GM18502 (cell line): Measurements from ENCODE around the gene ECI1.
"Not testable (repeated sequence)": the region's sequence is repeated elsewhere in the genome, so short reads cannot be mapped to it uniquely, and the experiment has no call there.

Experiments
- ATAC-seq: cut with Tn5 transposase; IDR thresholded peaks from one replicate; pipeline ENCODE4 v1.9.1; 2021; ENCODE audit warnings: mild to moderate bottlenecking; ENCODE audit not compliant: unreplicated experiment, poor library complexity

Gene ECI1

DNA sequence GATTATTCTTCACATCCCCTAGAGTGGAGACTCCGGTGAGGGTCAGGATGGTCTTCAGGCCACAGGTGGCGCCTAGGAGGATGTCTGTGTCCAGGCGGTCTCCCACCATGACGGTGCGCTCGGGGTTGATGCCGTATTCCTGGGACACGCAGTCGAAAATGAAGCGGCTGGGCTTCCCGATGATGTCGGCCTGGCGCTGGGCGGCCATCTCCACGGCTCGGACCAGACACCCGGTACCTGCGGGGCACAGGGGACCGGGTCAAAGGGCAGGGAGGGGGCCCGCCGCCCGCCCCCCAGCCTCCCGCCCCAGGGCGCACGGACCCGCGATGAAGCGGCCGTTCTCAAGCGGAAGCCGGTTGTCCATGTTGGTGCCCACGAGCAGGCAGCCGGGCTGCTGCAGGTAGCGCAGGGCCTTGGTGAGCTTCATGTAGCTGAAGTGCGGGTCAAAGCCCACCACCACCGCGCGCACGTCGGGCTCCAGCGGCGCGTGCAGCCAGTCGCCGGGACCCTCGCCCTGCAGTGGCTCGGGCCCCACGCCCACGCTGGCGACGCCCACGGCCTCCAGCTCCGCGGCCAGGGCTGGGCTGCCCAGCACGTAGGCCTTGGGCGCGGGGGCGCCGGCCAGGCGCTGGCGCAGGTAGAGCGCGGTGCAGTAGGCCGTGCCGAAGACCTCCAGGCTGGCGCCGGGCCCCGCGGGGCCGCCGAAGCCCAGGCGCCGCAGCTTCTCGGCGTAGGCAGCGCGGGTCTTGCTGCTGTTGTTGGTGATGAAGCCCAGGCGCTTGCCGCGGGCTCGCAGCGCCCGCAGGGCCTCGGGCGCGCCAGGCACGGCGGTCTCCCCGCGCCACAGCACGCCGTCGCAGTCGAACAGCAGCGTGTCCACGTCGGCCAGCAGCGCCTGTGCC, 37.3 kb downstream of the ECI1 start:
- ATAC-seq = peak; percentile 19

DNA sequence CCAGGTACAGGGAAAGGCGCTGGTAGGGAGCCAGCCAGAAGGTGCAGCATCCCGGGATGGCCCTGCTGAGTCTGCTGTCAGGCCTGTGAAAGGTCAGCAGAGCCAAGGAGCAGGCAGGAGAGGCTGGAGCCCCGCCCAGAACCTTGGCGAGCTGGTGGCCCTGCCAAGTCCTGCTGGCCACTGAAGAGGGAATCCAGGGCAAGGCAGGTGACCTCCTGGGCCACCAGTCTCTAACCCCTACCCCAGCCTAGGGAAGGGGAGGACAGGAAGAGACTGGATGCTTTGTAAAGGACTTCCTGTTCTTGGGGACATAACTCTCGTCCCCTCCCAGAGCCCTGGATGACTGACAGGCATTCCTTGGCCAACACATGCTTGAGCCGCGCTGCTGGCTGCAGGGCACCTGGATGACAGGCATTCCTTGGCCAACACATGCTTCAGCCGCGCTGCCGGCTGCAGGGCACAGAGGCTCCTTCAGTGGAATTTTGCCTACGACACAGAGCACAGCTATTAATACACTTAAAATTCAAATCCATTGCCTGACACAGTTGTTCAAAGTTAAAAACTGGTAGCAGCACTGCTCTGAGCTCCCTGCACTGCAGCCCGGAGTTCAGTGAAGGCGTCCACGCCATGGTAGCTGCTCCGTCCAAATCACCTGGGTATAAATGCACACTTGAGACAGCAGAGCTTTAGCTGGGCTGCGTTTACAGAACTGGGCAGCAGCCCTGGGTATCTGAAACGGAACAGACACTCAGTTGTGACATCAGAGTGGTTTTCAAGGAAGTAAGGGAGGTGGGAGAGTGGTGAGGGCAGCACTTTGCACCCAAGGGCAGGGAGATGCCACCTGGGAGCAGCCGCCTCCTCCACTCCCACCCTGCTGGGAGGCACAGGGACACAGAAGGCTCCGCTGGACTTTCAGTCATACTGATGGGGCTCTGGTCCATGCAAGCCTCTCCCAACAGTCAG, 38.7 kb downstream of the ECI1 start:
- no peak for ATAC-seq

DNA sequence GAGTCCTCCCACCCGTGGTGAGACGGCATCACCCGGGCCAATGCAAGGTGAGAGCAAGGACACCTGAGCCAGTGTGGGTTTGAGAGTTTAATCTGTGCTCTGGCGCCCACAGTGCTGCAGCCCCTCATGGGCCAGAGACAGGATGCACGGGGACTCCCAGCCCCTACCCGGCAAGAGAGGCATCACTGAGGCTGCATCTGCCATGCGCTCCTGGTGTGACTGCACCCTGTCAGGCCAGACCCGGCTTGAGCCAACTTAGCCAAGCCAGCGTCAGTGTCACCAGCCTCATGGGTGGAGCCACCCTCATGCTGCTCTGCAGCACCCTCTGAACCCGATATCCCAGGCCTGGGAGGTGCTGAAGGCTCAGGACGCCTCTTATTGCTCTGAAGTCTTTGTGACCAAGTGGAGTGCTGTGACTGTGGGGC, 39.5 kb downstream of the ECI1 start:
- no peak for ATAC-seq

DNA sequence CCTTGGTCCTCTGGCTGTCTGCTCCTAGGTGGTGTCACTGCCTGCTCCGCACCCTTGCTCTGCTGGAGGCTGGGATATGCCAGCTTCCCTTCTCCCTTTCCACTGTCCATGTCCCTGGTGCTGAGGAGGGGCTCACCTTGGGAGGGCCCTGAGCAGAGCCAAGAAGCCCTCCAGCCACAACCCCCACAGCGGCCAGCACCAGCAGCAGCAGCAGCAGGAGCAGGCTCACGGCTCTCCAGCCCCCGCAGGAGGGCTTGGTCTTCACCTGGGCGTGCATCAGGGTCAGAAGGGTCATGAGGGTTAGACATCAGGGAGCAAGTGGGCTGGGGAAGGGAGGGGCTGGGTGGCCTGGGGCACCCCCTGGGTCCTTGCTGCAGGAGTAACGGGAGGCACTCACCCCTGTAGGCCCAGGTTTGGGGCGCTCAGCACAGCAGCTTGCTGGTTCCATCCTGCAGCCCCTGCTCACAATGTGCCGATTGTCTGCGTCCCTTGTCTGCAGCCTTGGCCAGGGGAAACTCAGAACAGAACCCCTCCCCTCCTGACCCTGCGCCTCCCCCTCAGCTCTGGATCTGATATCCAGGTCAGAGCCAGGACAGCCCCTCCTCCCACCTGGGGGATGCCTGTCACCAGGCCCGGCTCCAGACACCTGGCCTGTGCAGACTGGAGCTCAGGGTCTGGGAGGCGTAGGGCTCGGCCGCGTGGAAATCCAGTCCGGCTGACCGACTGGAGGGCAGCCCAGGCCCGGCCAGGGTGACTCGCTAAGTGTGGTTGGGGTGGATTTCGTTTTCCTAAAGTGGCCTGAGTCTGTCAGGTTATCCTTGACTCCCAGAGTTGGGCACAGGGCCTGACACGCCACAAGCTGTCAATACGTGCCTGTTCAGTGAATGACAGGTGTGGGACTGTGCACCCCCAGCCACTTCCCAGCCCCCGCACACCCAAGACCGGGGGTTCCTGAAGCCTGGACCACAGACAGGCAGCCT, 40.7 kb downstream of the ECI1 start, which contains the start of gene BRICD5:
BRICD5 (minus strand) TSS at position 478 of the 980 bp plus-strand sequence; CDS start at position 448, 30 bp downstream.
- no peak for ATAC-seq

DNA sequence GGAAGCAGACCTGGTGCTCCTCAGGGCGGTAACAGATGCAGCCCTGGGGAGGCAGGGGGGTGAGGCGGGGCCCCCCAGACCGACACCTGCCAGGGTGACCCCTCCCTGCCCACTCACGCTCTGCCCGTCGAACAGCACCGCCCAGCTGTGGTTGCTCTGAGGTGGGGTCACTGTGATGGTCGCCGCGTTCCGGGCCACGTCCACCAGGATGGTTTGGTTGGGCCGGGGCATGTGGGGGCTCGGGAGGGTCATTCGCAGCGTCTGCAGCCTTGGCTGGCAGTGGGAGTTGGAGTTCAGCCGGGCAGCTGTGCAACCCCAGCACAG, 41.4 kb downstream of the ECI1 start:
- ATAC-seq = no peak

DNA sequence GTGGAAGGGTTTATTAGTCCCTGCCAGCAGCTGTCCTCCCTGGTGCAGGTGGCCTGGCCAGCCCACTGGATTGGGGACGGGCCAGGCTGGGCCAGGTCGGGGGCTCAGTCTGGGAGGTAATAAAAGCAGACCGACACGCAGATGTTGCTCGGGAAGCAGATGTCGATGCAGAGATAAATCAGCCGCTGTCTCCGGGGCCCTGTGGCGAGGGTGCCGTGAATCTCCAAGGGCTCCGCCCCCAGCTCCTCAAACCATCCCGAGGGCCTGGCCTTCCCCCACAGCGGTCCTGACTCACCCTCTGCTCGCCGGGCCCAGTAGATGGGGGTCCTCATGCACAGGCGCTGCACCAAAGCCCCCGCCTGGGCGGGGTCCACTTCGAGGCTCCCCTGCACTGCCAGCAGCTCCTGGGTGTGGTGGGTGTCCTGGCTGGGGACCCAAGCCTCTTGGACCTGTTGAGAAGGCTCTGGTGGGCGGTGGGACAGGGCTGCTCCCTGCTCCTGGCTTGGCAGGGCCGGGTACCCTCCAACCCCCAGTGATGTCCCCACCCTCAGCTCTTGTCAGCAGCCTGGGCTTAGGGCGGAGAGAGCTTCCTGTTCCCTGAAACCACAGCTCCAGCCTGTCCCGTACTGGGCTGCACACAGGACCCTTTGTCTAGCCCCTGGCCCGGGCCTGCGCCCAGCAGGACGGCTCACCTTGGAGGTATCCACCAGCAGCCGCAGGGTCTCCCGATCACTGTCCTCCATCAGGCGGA, 42.0 kb downstream of the ECI1 start:
- ATAC-seq = no peak

DNA sequence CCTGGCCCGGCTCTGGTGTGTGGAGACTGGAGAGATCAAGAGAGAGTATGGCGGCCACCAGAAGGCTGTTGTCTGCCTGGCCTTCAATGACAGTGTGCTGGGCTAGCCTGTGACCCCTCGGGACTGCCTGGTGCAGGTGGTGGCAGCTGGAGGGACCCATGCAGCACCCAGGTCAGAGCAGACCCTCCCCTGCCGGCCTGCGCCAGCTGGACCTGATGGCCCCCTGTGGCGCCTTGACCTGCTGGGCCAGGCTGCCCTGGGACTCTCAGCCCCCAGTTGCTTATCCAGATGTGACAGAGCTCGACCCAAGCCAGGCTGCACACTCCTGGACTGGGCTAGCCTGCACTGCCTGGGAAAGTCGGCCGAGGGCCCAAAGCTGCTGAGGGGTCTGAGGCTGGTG, 42.6 kb downstream of the ECI1 start:
- ATAC-seq = no peak

DNA sequence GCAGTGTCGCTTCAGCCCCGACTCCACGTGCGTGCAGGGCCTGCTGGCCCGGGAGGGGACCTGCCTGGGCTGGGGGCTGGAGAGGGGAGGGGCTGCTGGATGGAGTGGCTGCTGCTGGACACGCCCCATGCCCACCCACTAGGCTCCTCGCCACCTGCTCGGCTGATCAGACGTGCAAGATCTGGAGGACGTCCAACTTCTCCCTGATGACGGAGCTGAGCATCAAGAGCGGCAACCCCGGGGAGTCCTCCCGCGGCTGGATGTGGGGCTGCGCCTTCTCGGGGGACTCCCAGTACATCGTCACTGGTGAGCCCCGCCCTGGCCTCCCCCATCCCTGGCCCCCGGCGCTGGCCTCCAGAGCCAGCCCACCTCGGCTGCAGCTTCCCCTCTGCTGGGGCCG, 43.1 kb downstream of the ECI1 start:
- ATAC-seq = no peak

DNA sequence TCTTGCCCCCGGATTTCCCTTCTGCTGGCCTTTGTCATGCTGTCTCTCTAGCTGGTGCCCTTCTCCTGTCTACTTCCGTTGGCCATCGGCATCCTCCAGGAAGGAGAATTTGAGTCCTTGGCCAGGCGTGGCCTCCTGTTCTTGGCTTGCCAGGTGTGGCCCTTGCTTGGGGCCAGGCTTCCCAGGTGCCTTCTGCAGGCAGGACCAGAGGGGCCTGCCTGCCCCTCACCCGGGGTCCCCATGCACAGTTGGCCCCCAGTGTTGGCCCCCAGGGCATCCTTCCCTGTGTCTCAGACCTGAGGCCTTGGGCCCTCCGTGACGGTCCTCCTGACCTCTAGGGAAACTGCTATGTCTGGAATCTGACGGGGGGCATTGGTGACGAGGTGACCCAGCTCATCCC, 43.5 kb downstream of the ECI1 start:
- no peak for ATAC-seq

DNA sequence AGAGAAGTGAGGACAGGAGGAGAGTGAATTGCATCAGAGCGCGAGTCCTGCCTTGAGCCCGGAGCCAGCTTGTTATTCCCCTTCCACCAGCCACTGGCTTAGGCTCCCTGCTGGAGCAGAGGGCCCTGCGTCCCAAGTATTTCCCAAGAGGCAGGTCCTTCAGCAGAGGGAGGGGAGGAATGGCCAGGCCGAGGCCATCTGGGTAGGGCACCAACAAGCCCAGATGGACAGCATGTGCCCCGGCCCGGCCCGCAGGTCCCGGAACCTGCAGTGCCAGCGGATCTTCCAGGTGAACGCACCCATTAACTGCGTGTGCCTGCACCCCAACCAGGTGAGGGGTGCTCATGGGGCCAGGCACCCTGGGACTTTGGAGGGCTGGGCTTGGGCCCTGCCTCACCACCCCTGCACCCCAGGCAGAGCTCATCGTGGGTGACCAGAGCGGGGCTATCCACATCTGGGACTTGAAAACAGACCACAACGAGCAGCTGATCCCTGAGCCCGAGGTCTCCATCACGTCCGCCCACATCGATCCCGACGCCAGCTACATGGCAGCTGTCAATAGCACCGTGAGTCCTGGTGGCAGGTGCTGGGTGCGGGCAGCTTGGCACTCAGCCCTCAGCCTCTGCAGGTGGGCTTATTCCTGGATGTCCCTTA, 44.5 kb downstream of the ECI1 start:
- no peak for ATAC-seq

DNA sequence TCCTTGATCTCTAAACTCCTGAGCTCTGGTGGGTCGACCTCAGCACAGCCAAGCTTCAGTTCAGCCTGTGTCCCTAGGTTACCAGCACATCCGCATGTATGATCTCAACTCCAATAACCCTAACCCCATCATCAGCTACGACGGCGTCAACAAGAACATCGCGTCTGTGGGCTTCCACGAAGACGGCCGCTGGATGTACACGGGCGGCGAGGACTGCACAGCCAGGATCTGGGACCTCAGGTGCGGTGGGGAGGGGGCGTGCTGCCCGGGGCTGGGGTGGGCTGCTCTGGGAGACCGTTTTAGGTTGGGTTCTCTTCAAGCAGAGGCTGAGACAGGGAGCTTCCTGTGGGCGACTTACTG, 45.0 kb downstream of the ECI1 start:
- ATAC-seq = no peak

DNA sequence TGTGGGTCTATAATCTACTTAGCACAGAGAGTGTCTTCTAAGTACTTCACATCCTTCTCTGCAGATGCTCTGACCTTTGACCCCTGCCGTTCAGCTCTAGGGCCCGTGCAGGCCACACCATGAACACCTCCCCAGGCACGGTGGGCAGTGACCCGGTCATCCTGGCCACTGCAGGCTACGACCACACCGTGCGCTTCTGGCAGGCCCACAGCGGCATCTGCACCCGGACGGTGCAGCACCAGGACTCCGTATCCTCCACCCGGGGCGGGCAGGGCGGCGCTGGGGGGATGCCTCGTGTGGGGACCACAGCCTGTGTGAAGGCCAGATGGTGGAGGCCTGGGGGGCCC, 45.4 kb downstream of the ECI1 start:
- peak; percentile 14 for ATAC-seq

DNA sequence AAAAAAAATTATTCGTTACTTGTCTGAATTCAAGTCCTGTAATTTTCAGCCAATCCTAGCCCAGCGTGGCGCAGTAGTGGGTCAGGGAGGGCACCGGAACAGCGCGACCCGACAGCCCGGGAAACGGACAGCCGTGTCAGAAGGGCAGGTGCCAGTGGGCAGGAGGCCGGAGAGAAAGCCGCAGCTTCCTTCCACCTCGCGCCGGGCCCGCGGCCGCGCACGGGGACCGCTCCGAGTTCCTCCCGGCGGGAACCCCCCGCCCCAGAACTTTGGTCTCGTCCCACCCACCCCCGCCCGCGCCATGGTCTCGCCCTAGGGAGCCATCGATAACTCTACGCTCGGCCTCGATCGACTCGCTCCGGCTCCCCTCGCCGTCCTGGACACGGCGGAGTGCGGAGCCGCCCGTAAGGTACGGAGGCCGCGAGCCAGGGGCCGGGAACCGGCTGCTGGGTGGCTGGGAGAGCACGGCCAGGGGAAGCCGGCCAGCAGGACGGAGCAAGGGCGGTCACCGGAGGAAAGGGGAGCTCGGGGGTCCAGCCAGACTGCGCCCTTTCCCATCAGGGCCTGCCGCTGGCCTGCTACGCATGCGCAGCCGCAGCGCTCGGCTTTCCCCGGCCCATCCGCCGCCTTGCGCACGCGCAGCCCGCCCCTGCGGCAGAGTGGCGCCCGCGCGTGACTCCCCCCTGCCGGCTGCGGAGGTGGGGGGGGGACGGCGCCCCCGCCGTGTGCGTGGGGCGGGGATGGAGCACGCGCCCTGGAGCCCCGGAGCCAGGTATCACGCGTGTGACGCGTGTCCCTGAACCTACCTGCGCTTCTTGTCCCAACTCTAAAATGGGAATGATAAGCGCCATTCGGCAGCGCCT, 46.1 kb downstream of the ECI1 start, which contains the start of gene MLST8:
MLST8 (plus strand) TSS at position 351 of the 863 bp plus-strand sequence. CDS start 632 bp downstream, outside the sequence.
- peak; percentile 74 for ATAC-seq

DNA sequence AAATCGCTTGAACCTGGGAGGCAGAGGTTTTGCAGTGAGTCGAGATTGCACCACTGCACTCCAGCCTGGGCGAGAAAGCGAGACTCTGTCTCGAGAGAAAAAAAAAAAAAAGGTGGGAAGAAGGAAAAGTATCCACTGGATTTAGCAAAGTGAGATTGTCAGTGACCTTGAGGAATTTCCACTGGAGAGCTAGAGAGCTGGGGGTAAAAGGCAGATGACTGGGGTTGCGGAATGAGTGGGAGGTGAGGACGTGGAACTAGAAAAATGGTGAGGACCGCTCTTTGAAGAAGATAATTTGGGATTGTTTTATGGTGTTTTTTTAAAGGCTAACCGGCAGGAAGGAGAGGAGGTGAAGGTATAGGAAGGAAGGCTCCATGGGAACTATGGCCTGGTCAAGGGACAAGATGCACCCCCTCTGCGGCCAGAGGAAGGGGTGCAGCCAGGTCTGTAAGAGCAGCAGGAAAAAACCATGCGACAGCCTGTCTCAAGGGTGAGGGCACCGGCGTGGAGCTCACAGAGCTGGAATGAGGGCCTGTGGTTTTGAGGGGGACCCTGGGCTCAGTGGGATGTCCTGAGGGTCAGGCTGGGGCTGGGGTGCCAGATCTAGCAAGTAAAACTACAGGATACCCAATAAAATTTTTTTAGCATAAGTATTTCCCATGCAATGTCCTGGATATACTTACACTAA, 46.8 kb downstream of the ECI1 start:
- ATAC-seq = no peak

DNA sequence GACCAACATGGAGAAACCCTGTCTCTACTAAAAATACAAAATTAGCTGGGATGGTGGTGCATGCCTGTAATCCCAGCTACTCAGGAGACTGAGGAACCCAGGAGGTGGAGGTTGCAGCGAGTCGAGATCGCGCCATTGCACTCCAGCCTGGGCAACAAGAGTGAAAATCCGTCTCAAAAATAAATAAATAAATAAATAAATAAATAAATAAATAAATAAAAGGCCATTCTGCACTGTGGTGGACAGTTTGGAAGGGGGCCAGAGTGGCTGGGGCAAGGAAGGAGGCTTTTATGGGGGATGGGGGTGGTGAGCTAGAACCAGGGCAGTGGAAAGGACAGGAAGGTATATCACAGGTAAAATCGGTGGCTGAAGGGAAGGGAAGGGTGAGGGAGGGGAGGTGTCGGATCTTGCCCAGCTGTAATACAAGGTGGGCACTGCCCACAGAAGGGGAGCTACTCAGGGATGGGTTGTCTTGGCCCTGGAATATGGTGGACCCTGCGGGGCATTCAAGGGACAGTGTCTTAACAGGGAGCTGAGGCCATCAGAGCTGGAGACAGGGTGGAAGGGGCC, 48.2 kb downstream of the ECI1 start:
- not testable (repeated sequence) for ATAC-seq

DNA sequence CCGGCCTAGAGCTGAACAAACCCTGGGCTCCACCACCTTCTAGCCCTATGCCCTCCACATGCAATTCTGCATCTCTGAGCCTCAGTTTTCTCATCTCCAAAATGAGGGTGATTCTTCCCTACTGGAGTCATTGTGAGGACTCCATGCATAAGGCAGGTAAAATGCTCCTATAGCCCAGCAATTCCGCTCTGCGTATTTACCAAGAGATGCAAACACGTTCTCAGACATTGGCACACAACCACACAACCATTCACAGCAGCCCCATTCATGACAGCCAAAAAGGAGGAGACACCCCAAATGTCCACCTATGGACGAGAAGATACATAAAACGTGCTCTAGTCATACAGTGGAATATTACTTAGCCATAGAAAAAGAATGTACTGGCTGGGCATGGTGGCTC, 51.1 kb downstream of the ECI1 start:
- ATAC-seq = no peak

DNA sequence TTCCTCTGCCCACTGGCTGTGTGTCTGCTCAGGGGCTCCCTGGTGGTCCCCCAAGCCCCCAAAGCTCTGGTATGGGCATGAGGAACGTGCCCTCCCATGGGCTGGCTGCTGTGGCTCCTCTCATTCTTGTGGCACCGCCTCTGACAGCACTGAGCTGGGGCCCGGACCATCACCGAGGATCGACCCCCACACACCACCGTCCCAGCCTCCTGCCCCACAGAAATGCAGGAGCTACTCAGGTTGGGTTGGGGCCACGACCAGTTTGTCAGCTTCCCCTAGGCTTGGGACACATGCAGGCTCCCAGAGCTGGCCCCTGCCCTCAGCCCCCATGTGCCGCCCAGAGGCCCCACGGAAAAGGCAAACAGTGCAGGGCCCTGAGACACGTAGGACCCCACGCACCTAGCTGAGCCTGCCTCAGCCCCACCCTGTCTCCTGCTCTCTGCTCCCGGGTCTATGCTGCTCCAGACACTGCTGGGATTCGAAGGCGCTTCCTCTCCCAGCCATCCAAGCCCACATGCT, 51.7 kb downstream of the ECI1 start:
- ATAC-seq = no peak
